ENCODE data around the gene UPF2.

GRCh38 chr10:12041766-12042408 lies 722 bp downstream of the UPF2 start:
- no peak for TF ChIP-seq REST (IDR thresholded peaks at IDR 0.05; ENCODE audit: insufficient read depth in 1 of 2, low read depth in 2 of 2, low read length in 2 of 2)
- no peak for TF ChIP-seq POLR2AphosphoS5 (IDR thresholded peaks at IDR 0.05; ENCODE audit: low read depth, low read length)
- no peak for TF ChIP-seq SIN3A (IDR thresholded peaks at IDR 0.05; ENCODE audit: borderline replicate concordance, insufficient read depth, low read length)
- no peak for TF ChIP-seq TAF1 (IDR thresholded peaks at IDR 0.05; ENCODE audit: borderline replicate concordance, insufficient read depth, low read length)
- TF ChIP-seq FOXP2 (optimal IDR thresholded peaks at IDR 0.05; ENCODE audit: borderline replicate concordance, extremely low read depth, extremely low read length, insufficient read depth): no peak
